ENCODE data around the gene USP5. TPM values are rescaled to one million over a fixed set of nuclear protein-coding genes. Genes with fewer than 3 reads are reported as not detected.

The USP5 gene
- polyA plus RNA-seq, 1 donor from 2014 or later: 130 TPM

DNA sequence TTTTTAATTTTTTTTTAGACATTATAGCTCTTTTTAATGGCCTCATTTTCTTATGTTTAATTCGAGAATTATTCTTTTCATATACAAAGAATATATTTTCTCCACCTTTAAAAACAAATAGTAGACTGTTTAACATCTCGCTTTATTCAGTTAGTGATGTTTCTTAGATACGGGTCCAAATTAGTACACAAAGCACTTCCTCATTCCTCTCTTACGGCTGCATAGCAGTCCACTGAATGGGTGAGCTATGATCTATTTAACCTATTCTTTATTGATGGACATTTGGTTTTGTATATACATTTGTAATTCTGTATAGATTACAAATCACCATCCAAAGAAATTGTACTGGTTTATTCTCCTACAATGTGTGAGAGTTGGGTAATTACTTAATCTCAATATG lies 38.6 kb upstream of the USP5 start:
- H3K79me2 ChIP-seq (replicated peaks; ENCODE audit: insufficient read depth, low read length): no peaks in the 10 kb centered on the region
- TF ChIP-seq TAF1 (IDR thresholded peaks at IDR 0.05; ENCODE audit: low read depth) (no peak), EP300 (conservative IDR thresholded peaks at IDR 0.05; ENCODE audit: poor library complexity, severe bottlenecking) (no peak), SMC3 (conservative IDR thresholded peaks at IDR 0.05; ENCODE audit: poor library complexity) (no peak), REST (IDR thresholded peaks at IDR 0.05; ENCODE audit: borderline replicate concordance) (no peak)
- TF ChIP-seq, protein P1, sequence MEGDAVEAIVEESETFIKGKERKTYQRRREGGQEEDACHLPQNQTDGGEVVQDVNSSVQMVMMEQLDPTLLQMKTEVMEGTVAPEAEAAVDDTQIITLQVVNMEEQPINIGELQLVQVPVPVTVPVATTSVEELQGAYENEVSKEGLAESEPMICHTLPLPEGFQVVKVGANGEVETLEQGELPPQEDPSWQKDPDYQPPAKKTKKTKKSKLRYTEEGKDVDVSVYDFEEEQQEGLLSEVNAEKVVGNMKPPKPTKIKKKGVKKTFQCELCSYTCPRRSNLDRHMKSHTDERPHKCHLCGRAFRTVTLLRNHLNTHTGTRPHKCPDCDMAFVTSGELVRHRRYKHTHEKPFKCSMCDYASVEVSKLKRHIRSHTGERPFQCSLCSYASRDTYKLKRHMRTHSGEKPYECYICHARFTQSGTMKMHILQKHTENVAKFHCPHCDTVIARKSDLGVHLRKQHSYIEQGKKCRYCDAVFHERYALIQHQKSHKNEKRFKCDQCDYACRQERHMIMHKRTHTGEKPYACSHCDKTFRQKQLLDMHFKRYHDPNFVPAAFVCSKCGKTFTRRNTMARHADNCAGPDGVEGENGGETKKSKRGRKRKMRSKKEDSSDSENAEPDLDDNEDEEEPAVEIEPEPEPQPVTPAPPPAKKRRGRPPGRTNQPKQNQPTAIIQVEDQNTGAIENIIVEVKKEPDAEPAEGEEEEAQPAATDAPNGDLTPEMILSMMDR (IDR thresholded peaks at IDR 0.05; ENCODE audit: poor library complexity, severe bottlenecking): no peak
- no peaks in the 10 kb centered on the region for H4K20me1 ChIP-seq (ENCODE audit: insufficient read depth)
- H3K9ac ChIP-seq (ENCODE audit: low read length): no peak overlapping the region
- H3F3A ChIP-seq (ENCODE audit: insufficient read depth, low read length, poor library complexity, severe bottlenecking): no peaks in the 10 kb centered on the region
- H3K27ac ChIP-seq (ENCODE audit: low read length): no peak overlapping the region
- no peaks in the 10 kb centered on the region for H3K9me3 ChIP-seq (ENCODE audit: low read length)
- no peaks in the 10 kb centered on the region for H3K27me3 ChIP-seq (ENCODE audit: insufficient read depth, low read depth, low read length)
- no peaks in the 10 kb centered on the region for H3K9me2 ChIP-seq (ENCODE audit: insufficient read depth, low read length)
- H3K4me2 ChIP-seq (ENCODE audit: low read length): no peak overlapping the region
- no peaks in the 10 kb centered on the region for H3K36me3 ChIP-seq (ENCODE audit: insufficient read depth, low read length)
- H2AFZ ChIP-seq (ENCODE audit: low read depth, low read length): no peak overlapping the region
- H3K4me3 ChIP-seq (ENCODE audit: low read length): no peak overlapping the region

DNA sequence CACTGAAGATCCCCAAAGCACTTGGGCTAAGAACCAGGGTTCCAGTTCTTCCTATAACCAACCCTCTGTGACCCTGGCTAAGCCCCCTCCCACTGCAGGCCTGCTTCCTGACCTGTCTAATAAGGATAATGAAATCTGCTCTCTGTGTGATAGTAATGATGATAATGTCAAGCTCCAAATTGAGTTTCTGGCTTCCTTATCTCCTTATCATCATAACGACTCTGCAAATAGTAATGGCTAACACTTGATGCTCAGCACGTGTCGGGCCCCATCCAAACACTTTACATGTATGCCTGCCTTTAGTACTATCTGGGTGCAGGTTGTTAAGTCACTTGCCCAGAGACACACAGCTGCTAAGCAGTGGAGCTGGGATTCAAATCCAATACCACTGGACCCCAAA lies 35.4 kb upstream of the USP5 start:
- Histone ChIP-seq H3K79me2 (replicated peaks; ENCODE audit: insufficient read depth, low read length) (peaks cover 12% of the 10 kb centered on the region), H3K27ac (ENCODE audit: low read length) (no peak overlapping the region), H3F3A (ENCODE audit: insufficient read depth, low read length, poor library complexity, severe bottlenecking) (no peaks in the 10 kb centered on the region), H3K9me2 (ENCODE audit: insufficient read depth, low read length) (no peaks in the 10 kb centered on the region), H4K20me1 (ENCODE audit: insufficient read depth) (no peaks in the 10 kb centered on the region), H3K9ac (ENCODE audit: low read length) (no peak overlapping the region), H3K4me2 (ENCODE audit: low read length) (no peak overlapping the region), H3K9me3 (ENCODE audit: low read length) (no peaks in the 10 kb centered on the region), H3K27me3 (ENCODE audit: insufficient read depth, low read depth, low read length) (no peaks in the 10 kb centered on the region), H3K4me3 (ENCODE audit: low read length) (no peak overlapping the region), H2AFZ (ENCODE audit: low read depth, low read length) (no peak overlapping the region), H3K36me3 (ENCODE audit: insufficient read depth, low read length) (no peaks in the 10 kb centered on the region)
- TF ChIP-seq SMC3 (conservative IDR thresholded peaks at IDR 0.05; ENCODE audit: poor library complexity): no peak
- TF ChIP-seq EP300 (conservative IDR thresholded peaks at IDR 0.05; ENCODE audit: poor library complexity, severe bottlenecking): no peak
- TF ChIP-seq EZH2 (IDR thresholded peaks at IDR 0.05; ENCODE audit: borderline replicate concordance, insufficient read depth, low read length, poor library complexity, severe bottlenecking): no peak
- TF ChIP-seq REST (IDR thresholded peaks at IDR 0.05; ENCODE audit: borderline replicate concordance): no peak
- TF ChIP-seq TAF1 (IDR thresholded peaks at IDR 0.05; ENCODE audit: low read depth): no peak
